GM18867 (cell line): Measurements from ENCODE around the gene FXYD7.
"Not testable (repeated sequence)": the region's sequence is repeated elsewhere in the genome, so short reads cannot be mapped to it uniquely, and the experiment has no call there.

Experiments
- ATAC-seq: cut with Tn5 transposase; IDR thresholded peaks from one replicate; pipeline ENCODE4 v1.9.1; 2021; ENCODE audit warnings: mild to moderate bottlenecking, moderate library complexity; ENCODE audit not compliant: unreplicated experiment

The FXYD7 gene

DNA sequence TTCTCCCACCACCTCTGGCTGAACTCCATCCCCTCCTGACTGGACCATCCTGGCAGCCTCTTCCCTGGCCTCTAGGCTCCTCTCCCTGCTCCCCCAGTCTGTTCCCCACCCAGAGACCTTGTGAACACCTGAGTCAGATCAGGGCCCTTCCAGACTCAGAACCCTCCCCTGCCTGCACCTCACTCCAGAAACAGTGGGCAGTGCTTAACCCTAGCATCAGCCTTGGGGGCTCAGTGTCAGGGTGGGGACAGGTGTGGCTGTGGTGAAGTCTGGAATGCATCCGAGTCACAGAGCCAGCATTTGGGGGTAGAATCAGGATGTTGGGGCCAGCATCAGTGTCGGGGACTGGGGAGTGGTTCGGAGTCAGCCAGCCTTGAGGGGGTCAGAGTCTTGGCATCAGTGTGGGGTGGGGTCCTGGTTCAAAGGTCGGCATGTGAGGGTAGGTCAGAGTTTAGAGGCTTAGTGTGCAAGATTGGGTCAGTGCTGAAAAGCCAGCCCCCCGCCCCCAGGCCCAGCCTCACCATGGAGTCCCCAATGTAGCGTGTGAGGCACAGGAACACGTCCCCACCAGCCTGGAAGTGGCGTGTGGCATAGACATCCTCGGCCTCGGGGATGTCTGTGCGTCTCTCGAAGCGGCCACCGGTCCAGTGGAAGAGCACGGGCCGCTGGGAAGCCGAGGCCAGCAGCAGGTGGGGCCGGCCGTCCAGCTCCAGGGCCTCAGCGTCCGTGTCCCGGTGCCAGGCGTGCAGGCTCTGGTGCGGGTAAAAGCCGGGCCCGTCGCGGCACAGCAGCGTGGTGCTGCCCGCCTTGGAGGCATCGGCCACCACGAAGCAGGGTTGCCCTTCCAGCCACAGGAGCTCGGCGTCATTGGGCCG, 17.1 kb upstream of the FXYD7 start:
- ATAC-seq, result no peak

GRCh38 chr19:35126624-35126959, 16.5 kb upstream of the FXYD7 start:
- no peak for ATAC-seq

- ATAC-seq, result no peak
Measured at GRCh38 chr19:35127871-35128270, 15.2 kb upstream of the FXYD7 start.

DNA sequence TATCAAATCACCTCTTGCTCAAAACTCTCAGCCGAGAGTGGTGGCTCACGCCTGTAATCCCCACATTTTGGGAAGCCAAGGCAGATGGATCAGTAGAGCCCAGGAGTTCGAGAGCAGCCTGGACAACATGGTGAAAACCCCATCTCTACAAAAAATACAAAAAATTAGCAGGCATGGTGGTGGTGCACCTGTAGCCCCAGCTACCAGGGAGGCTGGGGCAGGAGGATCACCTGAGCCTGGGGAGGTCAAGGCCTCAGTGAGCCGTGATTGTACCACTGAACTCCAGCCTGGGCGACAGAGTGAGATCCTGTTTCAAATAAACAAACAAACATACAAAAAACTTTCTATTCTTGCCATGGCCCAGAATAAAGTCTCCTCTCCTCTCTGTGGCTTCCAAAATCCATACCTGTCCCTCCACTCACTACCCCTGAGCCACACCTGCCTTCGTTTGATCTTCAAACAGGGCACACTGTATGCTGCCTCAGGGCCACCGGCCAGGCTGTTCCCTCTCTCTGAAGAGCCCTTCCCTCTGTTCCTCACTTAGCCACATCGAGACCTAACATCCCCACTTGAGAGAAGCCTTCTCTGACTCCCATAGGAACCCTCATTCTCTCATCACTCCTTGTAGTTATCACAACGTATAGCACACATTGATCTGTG, 14.5 kb upstream of the FXYD7 start:
- ATAC-seq, result no peak

- not testable (repeated sequence) for ATAC-seq
Measured at GRCh38 chr19:35129724-35130274, 13.3 kb upstream of the FXYD7 start.

- no peak for ATAC-seq
Measured at GRCh38 chr19:35130761-35131720, 12.0 kb upstream of the FXYD7 start.

- no peak for ATAC-seq
Measured at GRCh38 chr19:35132254-35132653, 10.8 kb upstream of the FXYD7 start.

- ATAC-seq, result no peak
Measured at GRCh38 chr19:35133826-35134225, 9.2 kb upstream of the FXYD7 start.

DNA sequence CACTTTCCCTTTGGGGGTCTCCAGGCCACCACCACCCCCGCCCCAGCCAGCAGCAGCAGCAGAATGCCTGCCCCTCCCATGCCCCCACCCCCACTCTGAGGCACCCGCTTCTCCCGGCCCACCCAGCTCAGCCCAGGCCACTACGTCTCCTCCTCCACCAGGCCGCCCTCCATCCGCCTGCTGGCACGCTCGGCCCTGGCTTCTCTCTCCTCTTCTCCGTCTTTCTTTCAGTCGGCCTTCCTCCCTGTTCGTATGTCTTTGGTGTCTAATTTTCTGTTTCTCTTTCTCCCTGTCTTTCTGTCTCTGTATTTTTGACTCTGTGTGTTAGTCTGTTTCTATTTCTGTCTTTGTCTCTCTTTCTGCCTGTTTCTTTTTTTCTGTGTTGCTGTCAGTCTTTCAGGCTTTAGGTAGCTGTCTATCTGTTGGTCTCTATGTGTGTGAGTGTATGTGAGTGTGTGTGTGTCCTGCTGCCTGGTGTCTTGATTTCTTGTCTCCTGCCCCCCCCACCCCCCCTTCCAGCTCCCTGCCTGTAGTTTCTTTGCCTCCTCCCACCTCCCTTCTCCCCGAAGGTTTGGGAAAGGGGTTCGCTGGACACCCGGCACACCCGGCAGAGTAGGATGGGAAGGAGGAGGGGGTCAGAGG, 8.3 kb upstream of the FXYD7 start, which contains the start of gene LGI4:
Gene LGI4, minus strand, starts transcription at position 459 of the 642 bp plus-strand sequence. Its CDS starts 379 bp downstream, at position 80.
- ATAC-seq, result no peak

DNA sequence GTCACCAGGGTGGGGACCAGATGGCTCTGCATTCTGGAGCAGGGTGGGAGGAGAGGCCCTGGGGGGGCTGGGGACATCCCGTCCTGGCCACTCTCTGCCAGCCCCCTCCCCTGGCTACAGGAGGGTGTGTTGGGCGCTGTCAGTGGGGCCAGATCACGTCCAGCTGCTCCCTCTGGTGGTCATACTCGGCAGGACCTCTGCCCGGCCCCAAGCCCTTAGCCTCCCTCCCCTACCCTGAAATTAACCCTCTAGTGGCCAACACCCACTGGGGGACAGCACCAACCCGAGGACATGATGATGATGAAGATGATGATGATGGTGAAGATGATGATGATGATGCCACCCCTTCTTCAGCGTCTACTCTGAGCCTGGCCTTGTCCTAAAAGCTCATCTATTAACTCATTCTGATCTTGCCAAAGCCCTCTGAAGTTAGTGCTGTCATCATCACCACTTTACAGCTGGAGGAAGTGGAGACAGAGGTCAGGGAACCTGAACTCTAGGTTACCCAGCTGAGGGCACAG, 7.6 kb upstream of the FXYD7 start:
- no peak for ATAC-seq

DNA sequence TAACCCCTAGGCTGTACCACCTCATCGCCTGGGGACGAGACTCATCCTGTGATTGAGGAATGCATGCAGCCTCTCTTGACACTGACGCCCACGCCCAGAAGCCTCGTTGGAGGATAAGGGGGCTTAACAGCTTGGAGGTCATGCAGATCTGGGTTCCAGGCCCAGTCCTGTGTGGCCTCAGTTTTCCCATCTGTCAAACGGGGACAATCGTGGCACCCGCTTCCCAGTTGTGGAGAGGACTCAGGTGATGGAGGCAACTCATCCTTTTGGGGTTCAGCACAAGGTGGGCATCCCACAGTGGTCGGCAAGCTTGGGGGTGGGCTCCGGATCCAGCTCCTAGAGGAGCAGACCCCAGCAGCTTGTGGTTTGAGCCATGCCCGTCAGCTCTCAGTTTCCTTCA, 6.8 kb upstream of the FXYD7 start:
- no peak for ATAC-seq

DNA sequence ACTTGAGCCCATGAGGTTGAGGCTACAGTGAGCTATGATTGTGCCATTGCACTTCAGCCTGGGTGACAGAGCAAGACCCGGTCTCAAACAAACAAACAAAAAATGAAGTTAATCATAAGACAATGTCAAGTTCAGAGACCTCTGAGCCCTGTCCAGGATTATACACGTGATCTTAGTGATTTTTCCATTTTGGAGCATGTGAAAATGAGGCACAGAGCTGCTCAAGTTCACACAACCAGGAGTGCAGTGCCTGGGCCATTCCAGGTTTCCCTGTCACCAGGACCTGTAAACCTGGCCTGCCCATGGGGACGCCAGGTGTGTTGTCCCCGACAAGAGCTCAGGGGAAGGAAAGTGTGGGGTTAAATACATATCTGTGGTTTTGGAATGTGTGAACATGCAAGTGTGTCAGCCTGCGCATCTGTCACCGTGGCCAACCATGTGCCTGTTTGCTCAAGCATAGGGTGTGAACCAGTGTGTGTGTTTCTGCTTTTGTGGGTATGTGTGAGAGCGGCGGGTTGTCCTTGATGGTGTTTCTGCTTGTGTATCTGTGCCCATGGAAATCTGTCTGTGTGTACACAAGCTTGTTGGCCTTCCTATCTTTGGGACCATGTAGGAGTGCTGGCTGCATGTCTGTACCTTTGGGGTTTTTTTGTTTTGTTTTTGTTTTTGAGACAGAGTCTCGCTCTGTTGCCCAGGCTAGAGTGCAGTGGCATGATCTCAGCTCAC, 5.9 kb upstream of the FXYD7 start:
- ATAC-seq, result no peak

DNA sequence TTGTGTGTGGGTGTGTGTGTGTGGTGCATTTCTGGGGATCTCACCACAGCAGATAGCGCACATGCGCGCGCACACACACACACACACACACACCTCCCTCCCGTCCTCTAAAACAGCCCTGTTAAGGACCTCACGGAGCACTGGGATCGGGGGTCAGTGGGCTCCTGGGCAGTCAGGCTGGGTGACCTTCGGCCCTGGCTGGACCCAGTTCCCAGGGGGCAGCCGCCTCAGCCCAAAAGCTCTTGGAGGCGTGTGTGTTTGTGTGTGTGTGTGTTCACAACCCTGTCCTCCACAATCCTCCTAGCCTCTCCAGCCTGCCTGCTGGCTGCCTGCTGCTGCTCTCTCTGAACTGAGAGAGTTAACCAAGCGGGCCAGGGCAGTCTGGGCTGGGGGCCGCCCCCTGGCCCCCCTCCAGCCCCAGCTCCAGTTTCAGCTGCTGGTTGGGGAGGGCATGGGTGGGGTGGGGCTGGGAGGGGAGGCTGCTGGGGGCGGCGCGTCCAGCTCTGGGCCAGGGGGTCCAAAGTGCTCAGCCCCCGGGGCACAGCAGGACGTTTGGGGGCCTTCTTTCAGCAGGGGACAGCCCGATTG, 4.7 kb upstream of the FXYD7 start, which contains the start of gene FXYD1:
Gene FXYD1, plus strand, starts transcription at position 520 of the 588 bp plus-strand sequence. CDS start 1,256 bp downstream, outside the sequence.
- ATAC-seq, result no peak

GRCh38 chr19:35140207-35140961, 2.7 kb upstream of the FXYD7 start:
- no peak for ATAC-seq

DNA sequence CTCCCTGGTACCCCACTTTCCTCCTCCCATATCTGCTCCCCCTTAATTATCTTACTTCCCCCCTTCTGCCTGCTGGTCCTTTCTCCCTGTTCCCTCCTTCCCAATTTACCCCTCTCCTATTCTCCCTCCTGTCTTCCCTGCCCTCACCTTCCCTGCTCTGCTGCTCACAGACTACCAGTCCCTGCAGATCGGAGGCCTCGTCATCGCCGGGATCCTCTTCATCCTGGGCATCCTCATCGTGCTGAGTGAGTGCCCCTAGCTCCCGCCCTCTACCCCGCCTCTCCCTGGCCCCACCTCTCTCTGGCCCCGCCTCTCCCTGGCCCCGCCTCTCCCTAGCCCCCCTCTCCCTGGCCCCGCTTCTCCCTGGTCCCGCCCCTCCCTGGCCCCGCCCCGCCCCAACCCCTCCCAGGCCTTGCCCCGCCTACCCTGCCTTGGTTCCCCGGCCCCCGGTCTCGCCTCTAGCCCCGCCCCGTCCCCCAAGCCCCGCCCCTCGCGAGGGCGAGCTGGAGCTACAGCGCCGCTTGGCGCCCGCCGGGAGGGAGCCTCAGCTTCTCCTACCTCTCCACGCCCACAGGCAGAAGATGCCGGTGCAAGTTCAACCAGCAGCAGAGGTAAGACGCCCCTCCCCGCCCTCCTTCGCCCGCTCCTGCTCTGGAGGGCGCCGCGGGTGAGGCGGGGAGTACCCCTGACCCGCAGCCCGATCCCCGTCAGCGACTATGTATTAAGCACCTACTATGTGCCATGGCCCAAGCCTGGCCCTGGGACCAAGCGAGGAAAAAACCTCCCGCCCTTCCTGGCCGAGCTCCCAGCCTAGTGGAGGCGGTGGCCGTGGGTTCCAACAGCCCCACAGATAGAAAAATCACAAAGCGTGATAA, 1.9 kb upstream of the FXYD7 start:
- ATAC-seq, result no peak

- no peak for ATAC-seq
Measured at GRCh38 chr19:35141837-35142605, 1.0 kb upstream of the FXYD7 start.
